Measurements from ENCODE around the gene STAB2.

STAB2 gene, protein sequence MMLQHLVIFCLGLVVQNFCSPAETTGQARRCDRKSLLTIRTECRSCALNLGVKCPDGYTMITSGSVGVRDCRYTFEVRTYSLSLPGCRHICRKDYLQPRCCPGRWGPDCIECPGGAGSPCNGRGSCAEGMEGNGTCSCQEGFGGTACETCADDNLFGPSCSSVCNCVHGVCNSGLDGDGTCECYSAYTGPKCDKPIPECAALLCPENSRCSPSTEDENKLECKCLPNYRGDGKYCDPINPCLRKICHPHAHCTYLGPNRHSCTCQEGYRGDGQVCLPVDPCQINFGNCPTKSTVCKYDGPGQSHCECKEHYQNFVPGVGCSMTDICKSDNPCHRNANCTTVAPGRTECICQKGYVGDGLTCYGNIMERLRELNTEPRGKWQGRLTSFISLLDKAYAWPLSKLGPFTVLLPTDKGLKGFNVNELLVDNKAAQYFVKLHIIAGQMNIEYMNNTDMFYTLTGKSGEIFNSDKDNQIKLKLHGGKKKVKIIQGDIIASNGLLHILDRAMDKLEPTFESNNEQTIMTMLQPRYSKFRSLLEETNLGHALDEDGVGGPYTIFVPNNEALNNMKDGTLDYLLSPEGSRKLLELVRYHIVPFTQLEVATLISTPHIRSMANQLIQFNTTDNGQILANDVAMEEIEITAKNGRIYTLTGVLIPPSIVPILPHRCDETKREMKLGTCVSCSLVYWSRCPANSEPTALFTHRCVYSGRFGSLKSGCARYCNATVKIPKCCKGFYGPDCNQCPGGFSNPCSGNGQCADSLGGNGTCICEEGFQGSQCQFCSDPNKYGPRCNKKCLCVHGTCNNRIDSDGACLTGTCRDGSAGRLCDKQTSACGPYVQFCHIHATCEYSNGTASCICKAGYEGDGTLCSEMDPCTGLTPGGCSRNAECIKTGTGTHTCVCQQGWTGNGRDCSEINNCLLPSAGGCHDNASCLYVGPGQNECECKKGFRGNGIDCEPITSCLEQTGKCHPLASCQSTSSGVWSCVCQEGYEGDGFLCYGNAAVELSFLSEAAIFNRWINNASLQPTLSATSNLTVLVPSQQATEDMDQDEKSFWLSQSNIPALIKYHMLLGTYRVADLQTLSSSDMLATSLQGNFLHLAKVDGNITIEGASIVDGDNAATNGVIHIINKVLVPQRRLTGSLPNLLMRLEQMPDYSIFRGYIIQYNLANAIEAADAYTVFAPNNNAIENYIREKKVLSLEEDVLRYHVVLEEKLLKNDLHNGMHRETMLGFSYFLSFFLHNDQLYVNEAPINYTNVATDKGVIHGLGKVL (N-terminal part only)

GRCh38 chr12:103586791-103587370 is at the start of gene STAB2:
Gene STAB2 (plus strand): TSS chr12:103587273. CDS start chr12:103587477, 204 bp downstream.
- no peak for DNase-seq (ENCODE audit: low read depth, low spot score)
- no peaks in the 10 kb centered on the region for H3K9me3 ChIP-seq (ENCODE audit: insufficient read depth, low read length)
- H3K27me3 ChIP-seq (ENCODE audit: insufficient read depth, insufficient read length) = no peaks in the 10 kb centered on the region
- no peaks in the 10 kb centered on the region for H3K36me3 ChIP-seq (ENCODE audit: insufficient read depth, insufficient read length, low read length)
- TF ChIP-seq YY1 (IDR thresholded peaks at IDR 0.05; ENCODE audit: insufficient read depth, insufficient read length) = no peak
- TF ChIP-seq SUZ12 (IDR thresholded peaks at IDR 0.05; ENCODE audit: extremely low read depth, insufficient read depth, insufficient read length) = no peak
- TF ChIP-seq ZNF274 (IDR thresholded peaks at IDR 0.05; ENCODE audit: low read depth, low read length) = no peak
- no peak within 1 kb of the TSS for H3K9ac ChIP-seq (ENCODE audit: insufficient read length, low read depth)
- no peak within 1 kb of the TSS for H3K4me3 ChIP-seq (ENCODE audit: insufficient read length, low read depth)
- H3K4me1 ChIP-seq (ENCODE audit: insufficient read depth, insufficient read length) = no peaks in the 10 kb centered on the region

GRCh38 chr12:103538397-103538796 is 48.7 kb upstream of the STAB2 start:
- TF ChIP-seq ZNF274 (IDR thresholded peaks at IDR 0.05; ENCODE audit: low read depth, low read length) = no peak
- no peak for TF ChIP-seq YY1 (IDR thresholded peaks at IDR 0.05; ENCODE audit: insufficient read depth, insufficient read length)
- no peak for TF ChIP-seq SUZ12 (IDR thresholded peaks at IDR 0.05; ENCODE audit: extremely low read depth, insufficient read depth, insufficient read length)
- Histone ChIP-seq H3K4me3 (ENCODE audit: insufficient read length, low read depth) (no peak overlapping the region), H3K4me1 (ENCODE audit: insufficient read depth, insufficient read length) (no peaks in the 10 kb centered on the region), H3K9me3 (ENCODE audit: insufficient read depth, low read length) (no peaks in the 10 kb centered on the region), H3K9ac (ENCODE audit: insufficient read length, low read depth) (no peak overlapping the region), H3K27me3 (ENCODE audit: insufficient read depth, insufficient read length) (no peaks in the 10 kb centered on the region), H3K36me3 (ENCODE audit: insufficient read depth, insufficient read length, low read length) (no peaks in the 10 kb centered on the region)
- no peak for DNase-seq (ENCODE audit: low read depth, low spot score)

- Histone ChIP-seq H3K9me3 (ENCODE audit: insufficient read depth, low read length) (no peaks in the 10 kb centered on the region), H3K27me3 (ENCODE audit: insufficient read depth, insufficient read length) (no peaks in the 10 kb centered on the region)
- DNase-seq (ENCODE audit: low read depth, low spot score) = no peak
Measured at GRCh38 chr12:103540319-103540718, 46.8 kb upstream of the STAB2 start.

DNA sequence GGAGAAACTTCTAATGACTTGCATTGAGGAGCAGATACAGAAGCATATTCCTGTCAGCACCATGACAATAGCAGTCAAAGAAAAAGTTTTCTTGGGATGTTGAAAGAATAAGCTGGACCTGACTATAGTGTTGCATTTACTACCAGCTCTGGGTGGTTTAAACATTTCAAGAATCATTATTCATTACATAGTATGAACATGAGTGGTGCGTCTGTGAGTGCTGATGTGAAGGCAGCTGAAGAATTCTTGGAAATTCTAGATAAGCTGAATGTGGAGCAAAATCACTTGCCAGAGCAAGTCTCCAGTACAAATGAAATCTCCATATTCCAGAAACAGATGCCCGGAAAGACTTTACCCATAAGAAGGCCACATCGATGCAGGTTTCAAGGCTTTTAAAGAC is 45.0 kb upstream of the STAB2 start:
- no peak for DNase-seq (ENCODE audit: low read depth, low spot score)
- TF ChIP-seq SUZ12 (IDR thresholded peaks at IDR 0.05; ENCODE audit: extremely low read depth, insufficient read depth, insufficient read length) (no peak), YY1 (IDR thresholded peaks at IDR 0.05; ENCODE audit: insufficient read depth, insufficient read length) (no peak), ZNF274 (IDR thresholded peaks at IDR 0.05; ENCODE audit: low read depth, low read length) (no peak)
- Histone ChIP-seq H3K9ac (ENCODE audit: insufficient read length, low read depth) (no peak overlapping the region), H3K4me1 (ENCODE audit: insufficient read depth, insufficient read length) (no peaks in the 10 kb centered on the region), H3K4me3 (ENCODE audit: insufficient read length, low read depth) (no peak overlapping the region), H3K9me3 (ENCODE audit: insufficient read depth, low read length) (no peaks in the 10 kb centered on the region), H3K36me3 (ENCODE audit: insufficient read depth, insufficient read length, low read length) (no peaks in the 10 kb centered on the region), H3K27me3 (ENCODE audit: insufficient read depth, insufficient read length) (no peaks in the 10 kb centered on the region)

More at GRCh38 chr12:103540319-103540718, 46.8 kb upstream of the STAB2 start:
- Histone ChIP-seq H3K4me3 (ENCODE audit: insufficient read length, low read depth) (no peak overlapping the region), H3K36me3 (ENCODE audit: insufficient read depth, insufficient read length, low read length) (no peaks in the 10 kb centered on the region), H3K4me1 (ENCODE audit: insufficient read depth, insufficient read length) (no peaks in the 10 kb centered on the region), H3K9ac (ENCODE audit: insufficient read length, low read depth) (no peak overlapping the region)
- TF ChIP-seq YY1 (IDR thresholded peaks at IDR 0.05; ENCODE audit: insufficient read depth, insufficient read length) (no peak), SUZ12 (IDR thresholded peaks at IDR 0.05; ENCODE audit: extremely low read depth, insufficient read depth, insufficient read length) (no peak), ZNF274 (IDR thresholded peaks at IDR 0.05; ENCODE audit: low read depth, low read length) (no peak)

GRCh38 chr12:103546959-103547358 is 40.1 kb upstream of the STAB2 start:
- DNase-seq (ENCODE audit: low read depth, low spot score) = no peak
- no peak overlapping the region for H3K9ac ChIP-seq (ENCODE audit: insufficient read length, low read depth)
- TF ChIP-seq SUZ12 (IDR thresholded peaks at IDR 0.05; ENCODE audit: extremely low read depth, insufficient read depth, insufficient read length) (no peak), ZNF274 (IDR thresholded peaks at IDR 0.05; ENCODE audit: low read depth, low read length) (no peak), YY1 (IDR thresholded peaks at IDR 0.05; ENCODE audit: insufficient read depth, insufficient read length) (no peak)
- H3K4me1 ChIP-seq (ENCODE audit: insufficient read depth, insufficient read length) = no peaks in the 10 kb centered on the region
- no peaks in the 10 kb centered on the region for H3K9me3 ChIP-seq (ENCODE audit: insufficient read depth, low read length)
- H3K36me3 ChIP-seq (ENCODE audit: insufficient read depth, insufficient read length, low read length) = no peaks in the 10 kb centered on the region
- H3K27me3 ChIP-seq (ENCODE audit: insufficient read depth, insufficient read length) = no peaks in the 10 kb centered on the region
- H3K4me3 ChIP-seq (ENCODE audit: insufficient read length, low read depth) = no peak overlapping the region

GRCh38 chr12:103547376-103547775 is 39.7 kb upstream of the STAB2 start:
- Histone ChIP-seq H3K9me3 (ENCODE audit: insufficient read depth, low read length) (no peaks in the 10 kb centered on the region), H3K4me1 (ENCODE audit: insufficient read depth, insufficient read length) (no peaks in the 10 kb centered on the region), H3K9ac (ENCODE audit: insufficient read length, low read depth) (no peak overlapping the region), H3K36me3 (ENCODE audit: insufficient read depth, insufficient read length, low read length) (no peaks in the 10 kb centered on the region), H3K27me3 (ENCODE audit: insufficient read depth, insufficient read length) (no peaks in the 10 kb centered on the region), H3K4me3 (ENCODE audit: insufficient read length, low read depth) (no peak overlapping the region)
- TF ChIP-seq SUZ12 (IDR thresholded peaks at IDR 0.05; ENCODE audit: extremely low read depth, insufficient read depth, insufficient read length) = no peak
- DNase-seq (ENCODE audit: low read depth, low spot score) = no peak
